NCI-H1417 treated with DMSO at 0.1 percent for 48 hours (cell line): Measurements from ENCODE around the gene SNX10.
A peak's percentile ranks its signal among the peaks of the same experiment; 100 is the strongest.

ENCODE experiments used
- DNase-seq: peaks from one replicate; lab custom pipeline; 2025; lab: John Stamatoyannopoulos, UW

The SNX10 gene

GRCh38 chr7:26404189-26404996 lies 112.7 kb downstream of the SNX10 start:
- DNase-seq: no peak

GRCh38 chr7:26406433-26406832 lies 114.8 kb downstream of the SNX10 start:
- DNase-seq: no peak

- DNase-seq: peak; percentile 95
Measured at GRCh38 chr7:26409661-26410547, 118.2 kb downstream of the SNX10 start.

GRCh38 chr7:26413007-26413691 lies 121.5 kb downstream of the SNX10 start:
- peak; percentile 75 for DNase-seq

GRCh38 chr7:26416004-26416403 lies 124.3 kb downstream of the SNX10 start:
- no peak for DNase-seq

GRCh38 chr7:26417911-26418413 lies 126.3 kb downstream of the SNX10 start:
- no peak for DNase-seq

- DNase-seq: no peak
Measured at GRCh38 chr7:26419198-26419597, 127.5 kb downstream of the SNX10 start.

GRCh38 chr7:26420422-26421019 lies 128.9 kb downstream of the SNX10 start:
- no peak for DNase-seq

GRCh38 chr7:26422761-26423160 lies 131.1 kb downstream of the SNX10 start:
- DNase-seq: no peak

GRCh38 chr7:26423436-26423835 lies 131.8 kb downstream of the SNX10 start:
- DNase-seq: no peak
